PC-3 (cell line): ENCODE measurements around the gene COPS3. TPM values are rescaled to one million over a fixed set of nuclear protein-coding genes. Genes with fewer than 3 reads are reported as not detected.

Experiments
- ATAC-seq: fragments of 200-7000 bp; cut with Tn5 transposase; 2 replicates; pipeline ENCODE4 v1.9.1; 2020; ENCODE audit warnings: mild to moderate bottlenecking, moderate library complexity
- BruUV-seq: library from RNA; stranded (reverse); fragments of 400-500 nt; replicated peaks from 2 replicates; lab custom pipeline; 2021; lab: Mats Ljungman, UMichigan
- CTCF ChIA-PET: fragments of 300-600 bp; sonication (Branson Sonifier 250); formaldehyde crosslinking; loops from one replicate; lab custom pipeline; 2022; ENCODE audit warnings: antibody characterized with exemption; lab: Charles Lee
- POLR2A ChIA-PET: fragments of 300-600 bp; sonication (Branson Sonifier 250); formaldehyde crosslinking; loops from one replicate; lab custom pipeline; 2022; ENCODE audit warnings: antibody characterized with exemption; ENCODE audit not compliant: unreplicated experiment; lab: Charles Lee
- DNase-seq: peaks from one replicate; pipeline ENCODE4 v3.0.0-alpha.2; 2015
- H2AFZ ChIP-seq: fragments of 300-600 bp; sonication (generic); 2 replicates; pipeline ENCODE4 v1.6.0; 2016; ENCODE audit warnings: antibody characterized with exemption, low read length
- H3F3A ChIP-seq: fragments of 300-600 bp; sonication (generic); one replicate; pipeline ENCODE4 v1.6.0; 2017; ENCODE audit warnings: antibody characterized with exemption, low read length, control low read depth, mild to moderate bottlenecking; ENCODE audit not compliant: unreplicated experiment
- H3K27ac ChIP-seq: fragments of 300-600 bp; sonication (generic); 2 replicates; pipeline ENCODE4 v1.5.1; 2016; ENCODE audit warnings: mild to moderate bottlenecking, low read length
- H3K27me3 ChIP-seq: fragments of 300-600 bp; sonication (generic); 2 replicates; pipeline ENCODE4 v1.6.1; 2016; ENCODE audit warnings: low read length, mixed read lengths
- H3K36me3 ChIP-seq: fragments of 300-600 bp; sonication (generic); 2 replicates; pipeline ENCODE4 v1.6.1; 2016; ENCODE audit warnings: low read depth, mixed run types, low read length, mixed read lengths
- H3K4me1 ChIP-seq: fragments of 300-600 bp; sonication (generic); 2 replicates; pipeline ENCODE4 v1.5.1; 2016; ENCODE audit warnings: low read length; ENCODE audit not compliant: insufficient read depth
- H3K4me2 ChIP-seq: fragments of 300-600 bp; sonication (generic); 2 replicates; pipeline ENCODE4 v1.6.0; 2016; ENCODE audit warnings: low read length
- H3K4me3 ChIP-seq: fragments of 300-600 bp; sonication (generic); 2 replicates; pipeline ENCODE4 v1.5.1; 2016; ENCODE audit warnings: mild to moderate bottlenecking, low read length, mixed read lengths
- H3K79me2 ChIP-seq: fragments of 300-600 bp; sonication (generic); 2 replicates; pipeline ENCODE4 v1.6.1; 2017; ENCODE audit warnings: low read length, mixed read lengths
- H3K9ac ChIP-seq: fragments of 300-600 bp; sonication (generic); 2 replicates; pipeline ENCODE4 v1.6.0; 2016; ENCODE audit warnings: mild to moderate bottlenecking, low read length
- H3K9me2 ChIP-seq: fragments of 300-600 bp; sonication (generic); replicated peaks from 2 replicates; pipeline ENCODE4 v1.6.1; 2016; ENCODE audit warnings: mixed run types, low read length, mixed read lengths
- H3K9me3 ChIP-seq: fragments of 300-600 bp; sonication (generic); 2 replicates; pipeline ENCODE4 v1.6.1; 2016; ENCODE audit warnings: low read length, mixed read lengths
- H4K20me1 ChIP-seq: fragments of 300-600 bp; sonication (generic); 2 replicates; pipeline ENCODE4 v1.6.1; 2016; ENCODE audit warnings: low read length, mixed read lengths
- CTCF ChIP-seq: fragments of 300-600 bp; sonication (generic); conservative IDR thresholded peaks from 2 replicates; pipeline ENCODE4 v1.5.1; 2017; ENCODE audit warnings: antibody characterized with exemption, low read depth, mild to moderate bottlenecking, low read length
- EZH2 ChIP-seq: fragments of 300-600 bp; sonication (generic); IDR thresholded peaks from one replicate; pipeline ENCODE4 v1.6.1; 2017; ENCODE audit warnings: antibody characterized with exemption, mild to moderate bottlenecking, low read length; ENCODE audit not compliant: unreplicated experiment
- EZH2phosphoT487 ChIP-seq: fragments of 300-600 bp; sonication (generic); IDR thresholded peaks from 2 replicates; pipeline ENCODE4 v1.6.1; 2018; ENCODE audit warnings: mild to moderate bottlenecking, antibody characterized with exemption, low read length, borderline replicate concordance
- intact Hi-C: fragments of 100-400 bp; cut with micrococcal nuclease; formaldehyde crosslinking; loops from 2 replicates; pipeline ENCODE4 v1.9.0; 2023
- total RNA-seq: library from RNA; depleted of rRNA; stranded (reverse); fragments of >200 nt; gene quantifications from 2 replicates; pipeline ENCODE4 v1.2.3, GENCODE V29; 2014

The COPS3 gene
- total RNA-seq, 1 experiment from 2014 or later = 205 TPM

GRCh38 chr17:17205368-17206123 is 75.5 kb downstream of the COPS3 start:
- DNase-seq = peak; percentile 71
- CTCF ChIA-PET = no interaction called here

DNA sequence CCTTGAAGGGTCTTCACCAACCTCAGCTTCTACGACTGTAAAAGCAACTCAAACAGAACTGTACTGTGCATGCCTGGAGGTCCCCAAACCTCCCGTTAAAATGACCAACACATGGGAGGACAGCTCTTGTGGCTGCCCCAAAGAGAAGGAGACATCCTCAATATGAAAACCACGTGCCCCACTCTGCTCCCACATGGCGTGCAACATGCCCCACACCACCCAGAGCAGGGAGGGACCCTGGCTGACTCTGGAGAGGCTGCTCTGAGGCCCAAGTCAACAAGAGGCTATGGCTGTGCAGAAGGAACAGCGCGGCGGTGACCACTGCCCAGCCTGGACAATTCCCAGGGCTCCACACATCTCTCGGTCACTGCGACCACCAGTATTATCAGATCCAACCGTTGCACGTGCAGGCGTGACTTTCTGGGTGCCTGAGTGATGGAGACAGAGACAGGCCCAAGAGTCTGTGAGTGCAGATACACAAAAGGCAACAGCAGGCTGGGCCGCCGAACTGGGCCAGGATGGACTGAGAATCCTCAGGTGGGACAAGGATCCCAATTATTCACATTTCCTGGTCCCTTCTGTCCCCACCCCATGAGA is 76.3 kb downstream of the COPS3 start:
- peaks cover 36% of the 10 kb centered on the region for H3K79me2 ChIP-seq
- intact Hi-C loops = no loop called here
- H3F3A ChIP-seq = peaks cover 17% of the 10 kb centered on the region
- H3K4me3 ChIP-seq = peak overlapping the region; percentile 72
- peak overlapping the region; percentile 99 for H3K4me2 ChIP-seq
- BruUV-seq = no TSS peak
- no peaks in the 10 kb centered on the region for H3K9me3 ChIP-seq
- H3K27me3 ChIP-seq = no peaks in the 10 kb centered on the region
- CTCF ChIA-PET = no interaction called here
- H3K4me1 ChIP-seq = peaks cover 25% of the 10 kb centered on the region
- no peaks in the 10 kb centered on the region for H4K20me1 ChIP-seq
- peak overlapping the region; percentile 66 for H3K9ac ChIP-seq
- H3K27ac ChIP-seq = no peak overlapping the region
- peaks cover 8% of the 10 kb centered on the region; the same call in 1 of the 2 replicates for H3K36me3 ChIP-seq
- TF ChIP-seq CTCF (no peak), EZH2 (no peak), EZH2phosphoT487 (no peak)
- ATAC-seq (no peak), DNase-seq (no peak)
- peak overlapping the region; percentile 84 for H2AFZ ChIP-seq
- no peaks in the 10 kb centered on the region for H3K9me2 ChIP-seq
- POLR2A ChIA-PET = no interaction called here

More at GRCh38 chr17:17205368-17206123, 75.5 kb downstream of the COPS3 start:
- peaks cover 25% of the 10 kb centered on the region for H3K4me1 ChIP-seq
- H3K9me2 ChIP-seq = no peaks in the 10 kb centered on the region
- H3K27me3 ChIP-seq = no peaks in the 10 kb centered on the region
- peaks cover 36% of the 10 kb centered on the region for H3K79me2 ChIP-seq
- POLR2A ChIA-PET = no interaction called here
- H4K20me1 ChIP-seq = no peaks in the 10 kb centered on the region
- intact Hi-C loops = no loop called here
- H3K9me3 ChIP-seq = no peaks in the 10 kb centered on the region
- no peak for TF ChIP-seq CTCF
- no peak for TF ChIP-seq EZH2
- no peak for TF ChIP-seq EZH2phosphoT487
- TSS peak; percentile 29 for BruUV-seq
- H3F3A ChIP-seq = peaks cover 17% of the 10 kb centered on the region
- ATAC-seq = peak; percentile 66
- H3K9ac ChIP-seq = peak overlapping the region; percentile 66
- peak overlapping the region; percentile 99 for H3K4me2 ChIP-seq
- H2AFZ ChIP-seq = peak overlapping the region; percentile 84
- peaks cover 8% of the 10 kb centered on the region; the same call in 1 of the 2 replicates for H3K36me3 ChIP-seq
- H3K27ac ChIP-seq = peak overlapping the region; percentile 4; the same call in 1 of the 2 replicates
- H3K4me3 ChIP-seq = peak overlapping the region; percentile 72
